HG03342 (cell line): ENCODE data around the gene HOXB7.

ENCODE experiments used
- ATAC-seq: cut with Tn5 transposase; IDR thresholded peaks from one replicate; pipeline ENCODE4 v1.9.1; 2021; ENCODE audit warnings: mild to moderate bottlenecking, moderate library complexity; ENCODE audit not compliant: unreplicated experiment

HOXB7 gene

DNA sequence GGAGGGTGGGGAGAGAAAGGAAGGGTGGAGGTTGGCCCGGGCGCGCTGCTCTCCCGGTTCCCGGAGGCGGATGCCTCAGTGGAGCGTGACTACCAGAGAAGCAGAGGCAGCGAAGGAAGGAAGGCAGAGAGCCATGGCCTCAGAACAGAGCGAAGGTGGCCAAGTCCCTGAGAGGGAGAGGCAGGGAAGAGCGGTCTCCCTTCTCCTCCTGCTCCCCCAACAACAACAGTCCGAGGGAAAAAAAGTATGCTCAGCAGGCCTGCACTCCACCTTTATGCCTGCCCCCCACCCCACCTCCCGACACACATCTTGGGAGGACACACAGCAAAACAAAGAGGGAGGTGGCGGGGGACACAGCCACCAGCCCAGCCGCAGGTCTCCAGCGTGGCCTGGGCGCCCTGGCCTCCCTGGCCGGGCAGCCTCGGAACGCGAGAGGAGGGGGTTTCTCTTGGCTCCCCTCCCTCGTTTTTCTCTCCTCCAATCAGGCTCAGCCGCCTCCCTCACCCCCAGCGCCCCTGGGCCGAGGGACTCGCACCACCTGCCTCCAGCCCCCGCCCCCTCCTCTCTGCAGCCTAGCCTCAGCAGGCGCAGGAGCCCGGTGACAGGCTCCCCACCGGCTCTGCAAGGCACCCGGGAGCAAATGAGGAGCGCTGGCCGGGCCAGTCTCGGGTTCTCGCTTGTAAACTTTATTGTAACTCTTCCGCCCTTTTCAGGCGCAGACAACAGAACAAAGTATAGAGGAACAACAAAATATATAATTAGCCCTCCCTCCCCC is 1.1 kb upstream of the HOXB7 start:
- no peak for ATAC-seq

DNA sequence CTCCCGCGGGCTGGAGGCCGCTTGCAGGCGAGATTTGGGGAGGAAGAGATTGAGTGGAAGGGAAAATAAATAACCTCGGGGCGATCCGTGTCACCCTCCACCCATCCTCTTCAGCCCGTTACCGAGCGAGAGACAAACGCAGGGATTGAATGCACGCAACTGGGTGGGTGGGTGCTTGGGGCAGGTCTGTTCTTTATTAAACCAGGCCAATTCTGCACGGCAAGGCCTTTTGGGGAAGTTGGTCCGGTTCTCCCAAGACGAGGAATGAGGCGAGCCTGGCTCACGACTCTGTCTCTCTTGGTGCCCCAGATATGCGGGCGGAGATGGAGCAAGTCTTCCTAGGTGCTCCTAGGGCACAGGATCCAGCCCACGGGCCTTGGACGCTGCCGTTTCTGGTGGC is 396 bp upstream of the HOXB7 start:
- ATAC-seq = no peak

DNA sequence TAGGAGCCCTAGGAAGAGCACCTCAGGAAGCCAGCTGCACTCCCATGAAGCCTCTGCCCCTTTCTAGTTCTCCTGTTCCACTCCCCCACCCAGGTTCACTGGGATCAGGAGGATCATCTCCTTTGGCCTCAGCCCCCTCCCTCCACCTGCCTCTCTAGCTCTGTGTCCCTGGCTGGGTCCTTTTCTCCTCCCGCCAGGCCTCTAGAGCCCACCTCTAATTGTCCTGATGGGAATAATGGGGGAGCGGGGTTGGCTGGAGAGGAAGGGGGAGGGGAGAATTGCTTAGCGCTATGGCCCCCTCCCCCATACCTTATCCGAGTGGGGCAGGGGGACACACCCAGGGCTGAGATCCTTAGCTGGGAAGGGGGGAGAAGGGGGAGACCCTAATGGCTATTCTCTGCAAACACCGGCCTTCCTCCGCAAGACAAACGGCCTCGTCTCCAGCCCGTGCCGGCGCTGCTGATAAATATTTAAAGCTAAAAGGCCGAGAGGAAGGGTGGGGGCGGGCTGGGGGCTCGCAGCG is 997 bp downstream of the HOXB7 start:
- ATAC-seq = no peak

- no peak for ATAC-seq
These were observed 1.8 kb downstream of the HOXB7 start for GRCh38 chr17:48609033-48609432.

- ATAC-seq = no peak
These were observed 2.4 kb downstream of the HOXB7 start for GRCh38 chr17:48608494-48608834.

DNA sequence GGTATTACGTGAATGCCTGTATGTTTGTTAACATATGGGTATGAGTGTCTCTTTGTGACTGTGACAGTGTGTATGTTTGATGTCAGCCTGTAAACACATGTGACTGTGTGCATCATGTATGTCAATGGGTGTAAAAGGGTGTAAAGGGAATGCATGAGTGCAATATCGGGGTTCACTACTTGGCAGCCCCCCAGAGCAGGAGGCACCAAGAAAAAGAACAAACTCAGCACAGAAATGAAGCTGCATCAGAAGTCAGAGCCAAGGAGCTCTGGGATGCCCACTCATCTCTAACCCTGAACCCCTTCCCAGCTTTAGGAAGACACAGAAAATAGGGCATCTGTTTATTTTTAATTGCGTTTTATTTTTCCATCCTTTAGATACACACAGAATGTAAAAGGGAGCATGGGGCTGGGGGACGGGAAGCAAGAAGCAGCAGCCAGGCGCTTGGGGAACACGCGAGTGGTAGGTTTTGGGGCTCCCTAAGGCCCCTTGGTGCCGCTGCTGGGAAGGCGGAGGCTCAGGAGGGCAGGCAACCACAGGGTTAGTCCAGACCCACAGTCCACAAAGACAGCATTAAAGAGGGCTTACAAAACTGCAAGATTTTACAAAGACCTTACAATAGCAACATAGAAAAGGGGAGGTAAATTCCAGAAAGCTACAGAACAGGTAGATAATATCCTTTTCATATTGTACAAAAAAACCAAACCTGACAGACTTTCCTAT is 3.8 kb downstream of the HOXB7 start:
- no peak for ATAC-seq

DNA sequence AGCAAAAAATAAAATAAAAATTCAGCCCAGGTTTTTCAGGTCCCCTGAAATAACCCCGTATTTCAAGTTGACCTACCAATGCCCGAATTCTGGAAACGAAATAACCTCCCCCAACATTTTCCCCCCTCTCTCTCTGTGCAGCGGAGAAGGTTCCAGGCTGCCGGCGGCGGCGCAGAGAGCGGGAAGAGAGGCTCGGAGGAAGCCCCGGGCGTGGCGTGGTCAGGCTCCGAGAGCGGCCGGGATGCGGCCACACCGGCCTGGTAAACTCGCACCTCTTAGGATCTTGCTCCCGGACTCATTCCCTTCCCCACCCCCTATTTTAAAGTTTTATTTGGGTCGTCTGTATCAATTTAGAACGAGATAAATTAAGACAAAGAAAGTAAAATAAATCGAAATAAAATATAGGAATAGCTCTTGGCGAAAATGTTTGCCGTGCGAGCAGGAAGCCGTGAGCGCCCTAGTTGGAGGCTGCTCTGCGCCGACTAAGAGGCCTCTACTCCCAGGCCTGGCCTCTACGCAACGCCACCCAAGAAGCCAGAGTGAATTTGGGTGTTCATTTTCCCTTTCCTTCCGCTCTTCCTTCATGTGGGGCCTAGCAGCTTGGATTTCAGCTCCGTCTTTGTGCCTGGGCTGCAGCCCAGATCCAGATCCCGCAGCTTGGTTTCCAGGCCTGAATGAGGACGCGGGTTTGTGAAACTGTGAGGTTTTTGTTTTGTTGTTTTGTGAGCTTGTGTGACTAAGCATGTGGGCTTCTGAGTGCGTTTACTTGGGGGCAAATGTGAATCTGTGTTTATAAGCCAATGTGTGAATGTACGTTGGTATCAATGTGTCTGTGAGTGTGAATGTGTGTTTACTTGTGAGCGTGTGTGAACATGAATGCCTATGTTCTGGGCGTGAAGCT is 4.6 kb downstream of the HOXB7 start:
- ATAC-seq = no peak

DNA sequence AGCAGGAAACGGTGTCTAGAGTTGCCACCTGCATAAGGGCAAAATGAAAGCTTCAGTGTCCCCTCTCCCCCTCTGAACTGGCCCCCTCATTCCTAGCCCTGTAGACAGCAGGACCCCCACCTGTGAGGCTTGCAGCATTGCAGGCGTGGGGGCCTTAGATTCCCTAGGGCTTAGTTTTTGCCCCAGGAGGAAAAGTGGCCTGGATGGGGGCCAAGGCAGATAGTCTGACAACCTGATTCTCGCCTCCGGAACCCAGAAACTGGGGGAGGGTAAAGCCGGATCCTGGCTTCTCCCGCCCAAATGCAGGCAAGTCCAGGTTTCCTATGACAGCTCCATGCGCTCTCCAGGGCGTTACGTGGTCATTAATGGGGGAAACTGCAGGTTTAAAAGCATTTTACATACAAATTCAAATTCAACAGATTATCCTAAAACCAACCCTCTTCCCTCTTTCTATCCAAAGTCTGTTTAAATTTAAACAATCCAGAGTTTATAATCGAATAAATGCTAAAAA is 5.4 kb downstream of the HOXB7 start:
- no peak for ATAC-seq

GRCh38 chr17:48604770-48605329 is 6.0 kb downstream of the HOXB7 start, which contains the start of gene HOXB6:
TSS of gene HOXB6 (minus strand) at chr17:48604986. CDS start at chr17:48598150, 6,836 bp downstream.
- ATAC-seq = no peak

GRCh38 chr17:48603959-48604769 is 6.7 kb downstream of the HOXB7 start:
- ATAC-seq = no peak

DNA sequence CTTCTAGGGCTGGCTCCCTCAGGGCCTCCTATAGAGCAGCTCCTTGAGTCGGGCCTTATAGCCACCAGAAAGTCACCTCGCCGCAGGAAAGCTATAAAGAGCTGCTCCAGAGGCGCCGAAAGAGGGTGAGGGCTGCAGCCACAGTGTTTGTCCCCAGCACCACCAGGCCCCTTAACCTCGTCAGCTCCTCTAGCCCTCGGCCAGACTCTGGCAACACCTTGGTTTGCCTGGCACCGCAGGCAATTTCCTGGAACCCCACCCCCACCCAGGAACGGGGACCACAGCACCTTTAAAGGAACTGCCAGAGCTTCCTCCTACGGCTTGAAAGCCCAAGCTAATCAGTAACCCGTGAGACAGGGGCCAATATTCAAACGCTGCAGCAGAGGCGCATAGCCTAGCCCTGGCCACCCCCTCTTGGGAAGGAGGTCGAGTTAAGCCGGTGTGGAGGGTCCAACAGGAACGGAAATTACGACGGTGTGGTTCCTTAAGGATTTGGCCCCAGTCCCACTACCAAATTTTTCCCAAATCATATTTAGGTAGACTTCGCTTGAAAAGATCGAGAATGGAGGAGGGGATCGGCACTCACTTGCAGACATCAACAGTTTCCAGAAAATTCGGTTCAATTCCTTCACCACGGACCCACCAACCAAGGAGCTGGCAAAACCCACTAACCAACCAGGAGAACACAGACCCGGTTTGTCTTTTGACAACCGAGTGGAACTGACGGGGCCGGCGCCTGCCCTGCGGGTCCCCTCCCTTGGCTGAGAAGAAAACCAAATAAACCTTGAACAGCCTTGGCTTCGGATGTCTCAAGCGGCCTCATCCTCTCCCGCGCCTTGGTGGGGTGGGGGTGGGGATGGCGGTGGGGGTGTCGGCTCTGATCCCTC is 9.0 kb downstream of the HOXB7 start:
- ATAC-seq = no peak

- no peak for ATAC-seq
These were observed 9.6 kb downstream of the HOXB7 start for GRCh38 chr17:48601207-48601538.

- no peak for ATAC-seq
These were observed 10.3 kb downstream of the HOXB7 start for GRCh38 chr17:48600244-48601098.

DNA sequence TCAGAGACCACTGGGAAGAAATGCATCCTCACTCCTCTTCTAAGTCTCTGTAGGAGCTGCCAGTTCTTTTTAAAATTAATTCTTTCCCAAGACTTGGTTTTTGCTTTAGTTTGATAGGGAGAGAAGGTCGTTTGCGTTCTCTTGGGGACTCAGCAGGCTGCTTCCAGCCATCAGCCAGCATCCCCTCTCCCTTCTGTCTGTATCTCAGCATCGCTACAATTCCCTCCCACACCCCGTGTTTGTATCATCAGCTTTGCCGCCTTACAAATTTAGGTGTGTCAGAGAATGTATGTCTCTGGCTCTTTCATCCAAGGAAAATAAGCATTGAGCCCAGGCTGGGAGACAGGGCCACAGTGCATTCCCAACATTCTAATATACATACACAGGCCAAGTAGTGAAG is 11.5 kb downstream of the HOXB7 start:
- ATAC-seq = no peak

DNA sequence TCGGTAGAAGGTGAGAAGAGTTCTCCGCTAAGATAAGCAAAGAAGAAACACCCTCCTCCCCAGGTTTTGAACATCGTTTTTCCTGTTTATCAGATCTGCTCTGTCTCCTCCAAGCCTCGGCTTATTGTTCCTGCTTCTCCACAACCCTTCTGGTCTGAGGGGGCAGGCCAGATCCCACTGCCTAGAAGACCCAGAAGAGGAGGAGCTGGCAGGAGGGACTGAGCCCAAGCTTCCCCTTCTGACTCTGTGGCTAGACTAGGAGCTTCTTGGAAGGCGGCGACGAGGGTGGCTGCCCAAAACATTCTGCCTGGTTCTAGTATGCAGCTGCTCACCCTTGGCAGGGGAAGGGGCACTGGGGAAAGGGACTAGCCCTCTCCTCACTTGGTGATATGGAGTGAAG is 12.1 kb downstream of the HOXB7 start:
- no peak for ATAC-seq

- no peak for ATAC-seq
These were observed 12.8 kb downstream of the HOXB7 start for GRCh38 chr17:48597778-48598631.

- ATAC-seq = no peak
These were observed 13.4 kb downstream of the HOXB7 start for GRCh38 chr17:48597528-48597777.
